ENCODE data around the gene OPCML.

OPCML gene

GRCh38 chr11:133015457-133015856 lies 516.8 kb downstream of the OPCML start:
- TF ChIP-seq CTCF (IDR thresholded peaks at IDR 0.05; ENCODE audit: insufficient read depth, low read length, missing control alignments), result no peak
- no peak overlapping the region for H3K4me3 ChIP-seq (ENCODE audit: low read depth, low read length)
- no peak for DNase-seq (ENCODE audit: low read depth, low spot score)
- CTCF ChIA-PET, result interaction anchor here (1.7 kb wide), 1 partner anchor 8 kb away, joined by 3 read pairs; no protein-coding TSS in a partner anchor
- POLR2A ChIA-PET, result no interaction called here

- no peak overlapping the region for H3K4me3 ChIP-seq (ENCODE audit: low read depth, low read length)
- TF ChIP-seq CTCF (IDR thresholded peaks at IDR 0.05; ENCODE audit: insufficient read depth, low read length, missing control alignments), result no peak
- POLR2A ChIA-PET, result no interaction called here
- CTCF ChIA-PET, result no interaction called here
- no peak for DNase-seq (ENCODE audit: low read depth, low spot score)
Measured at GRCh38 chr11:133014337-133014736, 518.0 kb downstream of the OPCML start.

GRCh38 chr11:133012803-133013202 lies 519.5 kb downstream of the OPCML start:
- TF ChIP-seq CTCF (IDR thresholded peaks at IDR 0.05; ENCODE audit: insufficient read depth, low read length, missing control alignments), result no peak
- no peak overlapping the region for H3K4me3 ChIP-seq (ENCODE audit: low read depth, low read length)
- DNase-seq (ENCODE audit: low read depth, low spot score), result no peak
- POLR2A ChIA-PET, result no interaction called here
- CTCF ChIA-PET, result no interaction called here

- no peak for TF ChIP-seq CTCF (IDR thresholded peaks at IDR 0.05; ENCODE audit: insufficient read depth, low read length, missing control alignments)
- POLR2A ChIA-PET, result no interaction called here
- no peak for DNase-seq (ENCODE audit: low read depth, low spot score)
- no peak overlapping the region for H3K4me3 ChIP-seq (ENCODE audit: low read depth, low read length)
- CTCF ChIA-PET, result interaction anchor here (0.7 kb wide), 1 partner anchor 10 kb away, joined by 3 read pairs; no protein-coding TSS in a partner anchor
Measured at GRCh38 chr11:133011604-133012003, 520.7 kb downstream of the OPCML start.

GRCh38 chr11:133007027-133007584 lies 525.2 kb downstream of the OPCML start:
- CTCF ChIA-PET, result interaction anchor here (1.0 kb wide), 1 partner anchor 9 kb away, joined by 3 read pairs; no protein-coding TSS in a partner anchor
- H3K4me3 ChIP-seq (ENCODE audit: low read depth, low read length), result no peak overlapping the region
- POLR2A ChIA-PET, result no interaction called here
- DNase-seq (ENCODE audit: low read depth, low spot score), result no peak
- TF ChIP-seq CTCF (IDR thresholded peaks at IDR 0.05; ENCODE audit: insufficient read depth, low read length, missing control alignments), result no peak

- H3K4me3 ChIP-seq (ENCODE audit: low read depth, low read length), result no peak overlapping the region
- no peak for TF ChIP-seq CTCF (IDR thresholded peaks at IDR 0.05; ENCODE audit: insufficient read depth, low read length, missing control alignments)
- CTCF ChIA-PET, result no interaction called here
- DNase-seq (ENCODE audit: low read depth, low spot score), result no peak
- POLR2A ChIA-PET, result no interaction called here
Measured at GRCh38 chr11:133004369-133004768, 527.9 kb downstream of the OPCML start.
